NCI-H1048 (cell line): ENCODE measurements around the gene CCDC200.
"Not testable (repeated sequence)": the region's sequence is repeated elsewhere in the genome, so short reads cannot be mapped to it uniquely, and the experiment has no call there.

ENCODE experiments used
- DNase-seq: peaks from one replicate; lab custom pipeline; 2025; lab: John Stamatoyannopoulos, UW

Gene CCDC200

GRCh38 chr17:43216369-43216761 is 12.1 kb downstream of the CCDC200 start:
- no peak for DNase-seq

DNA sequence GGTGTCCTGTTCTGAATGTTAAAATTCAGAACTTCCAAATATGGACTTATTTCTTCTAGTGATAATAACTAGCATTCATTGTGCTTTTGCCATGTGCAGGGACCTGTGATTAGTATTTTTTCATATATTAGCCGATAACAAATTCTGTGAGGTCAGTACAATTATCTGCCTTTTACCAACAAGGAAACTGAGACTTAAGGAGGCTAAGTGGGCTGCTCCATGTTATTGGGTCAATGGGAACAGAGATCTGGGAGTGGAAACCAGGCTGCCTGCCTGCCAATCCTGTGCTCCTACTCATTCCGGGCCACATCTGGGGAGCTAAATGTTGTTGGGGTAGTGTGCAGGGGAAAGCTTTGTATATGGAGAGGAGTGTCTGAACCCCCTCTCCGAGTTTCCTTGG is 13.1 kb downstream of the CCDC200 start:
- no peak for DNase-seq

GRCh38 chr17:43213545-43213944 is 14.9 kb downstream of the CCDC200 start:
- DNase-seq, result no peak

DNA sequence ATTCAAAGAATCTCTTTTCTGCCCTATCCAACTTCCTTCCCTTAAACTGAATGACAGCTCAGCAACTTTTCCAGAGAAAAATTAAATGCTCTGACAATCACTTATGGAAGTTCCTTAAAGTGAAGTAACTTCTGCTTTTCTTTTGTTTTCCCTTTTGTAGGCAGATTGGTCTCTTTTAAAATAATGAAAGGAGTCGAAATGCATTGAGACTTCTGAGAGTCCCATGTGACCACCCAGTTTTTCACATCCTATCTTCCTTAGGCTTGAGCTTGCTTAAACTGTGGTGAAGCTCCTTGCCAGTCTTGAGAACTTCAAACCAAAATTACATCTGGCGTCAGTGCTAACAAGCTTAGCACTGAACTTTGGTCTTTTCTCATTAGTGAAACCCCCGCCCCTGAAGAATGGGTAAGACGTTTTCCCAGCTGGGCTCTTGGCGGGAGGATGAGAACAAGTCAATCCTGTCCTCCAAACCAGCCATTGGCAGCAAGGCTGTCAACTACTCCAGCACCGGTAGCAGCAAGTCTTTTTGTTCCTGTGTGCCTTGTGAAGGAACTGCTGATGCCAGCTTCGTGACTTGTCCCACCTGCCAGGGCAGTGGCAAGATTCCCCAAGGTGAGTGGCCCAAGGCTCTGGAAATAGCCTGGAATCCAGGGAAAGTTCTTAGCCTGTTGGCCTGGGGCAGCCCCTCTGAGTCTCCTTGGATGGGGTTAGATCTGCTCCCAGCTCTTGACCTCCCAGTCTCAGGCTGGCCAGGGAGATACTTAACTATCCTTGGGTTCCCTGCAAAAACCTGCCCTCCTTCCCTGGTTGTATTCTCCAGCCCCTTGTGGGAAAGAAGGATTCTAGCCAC is 15.6 kb downstream of the CCDC200 start:
- DNase-seq, result no peak

DNA sequence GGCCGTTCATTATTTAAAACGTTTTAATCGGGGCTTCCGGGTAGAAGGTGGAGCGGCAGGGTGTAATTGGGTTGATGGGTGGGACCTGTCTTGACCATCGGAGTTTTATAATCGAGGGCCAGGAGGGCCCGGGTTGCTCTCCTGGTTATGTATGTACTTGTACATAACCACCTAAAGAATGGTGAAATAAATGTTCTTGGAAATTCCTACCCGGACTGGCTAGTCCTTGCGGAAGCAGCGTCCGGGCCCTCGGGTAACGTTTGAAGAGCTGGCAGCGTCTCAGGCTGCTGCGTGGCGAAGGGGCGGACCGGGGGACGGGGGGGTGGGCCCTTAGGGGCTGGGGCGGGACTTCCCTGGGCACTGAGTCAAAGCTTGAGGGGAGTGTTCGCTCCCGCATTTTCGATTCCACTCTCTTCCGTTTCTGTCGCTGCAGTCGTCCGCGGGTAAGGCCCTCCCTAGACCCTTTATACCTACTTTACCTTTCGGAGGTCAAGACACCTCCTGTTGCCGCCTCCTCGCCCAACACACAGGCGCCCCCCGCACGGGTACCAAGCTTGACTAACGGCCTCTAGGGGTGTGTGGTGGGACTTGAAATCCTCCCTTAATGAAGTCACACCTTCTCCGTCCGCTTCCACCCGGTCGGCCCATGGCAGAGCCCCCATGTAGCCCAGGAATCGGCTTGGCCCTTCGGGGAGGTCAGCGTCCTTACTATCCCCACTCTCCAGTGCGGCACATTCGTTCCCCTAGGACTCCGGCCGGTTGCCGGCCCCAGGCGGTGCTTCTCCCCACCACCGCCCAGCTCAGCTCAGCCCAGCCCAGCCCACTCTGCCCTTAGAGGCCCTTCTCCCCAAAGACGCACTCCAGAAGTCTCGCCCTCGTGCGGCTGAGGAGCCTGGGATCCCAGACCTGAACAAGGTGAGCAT is 16.7 kb downstream of the CCDC200 start, which contains the start of gene TMEM106A:
TSS of gene TMEM106A (plus strand) at position 396 of the 923 bp plus-strand sequence. CDS start 1,167 bp downstream, outside the sequence.
- no peak for DNase-seq

- no peak for DNase-seq
These were observed 17.3 kb downstream of the CCDC200 start for GRCh38 chr17:43211123-43211479.

DNA sequence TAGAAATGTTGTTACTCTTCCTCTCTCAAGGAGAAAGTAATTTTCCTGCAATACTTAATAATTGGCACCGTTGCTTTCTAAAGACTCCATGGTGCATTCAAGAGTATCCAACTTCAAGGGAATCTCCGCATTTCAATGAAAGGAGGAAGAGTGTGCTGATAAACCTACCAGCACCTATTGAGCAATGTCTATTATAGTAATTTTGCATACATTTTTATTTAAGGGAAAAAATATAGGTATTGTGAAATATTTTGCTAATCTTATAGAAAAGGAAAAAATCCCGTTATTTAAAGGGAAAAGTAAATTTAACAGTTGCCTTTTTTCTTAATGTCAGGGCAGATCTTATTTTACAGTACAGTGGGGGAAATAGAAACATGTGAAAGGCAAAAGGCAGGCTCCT is 17.8 kb downstream of the CCDC200 start:
- no peak for DNase-seq

DNA sequence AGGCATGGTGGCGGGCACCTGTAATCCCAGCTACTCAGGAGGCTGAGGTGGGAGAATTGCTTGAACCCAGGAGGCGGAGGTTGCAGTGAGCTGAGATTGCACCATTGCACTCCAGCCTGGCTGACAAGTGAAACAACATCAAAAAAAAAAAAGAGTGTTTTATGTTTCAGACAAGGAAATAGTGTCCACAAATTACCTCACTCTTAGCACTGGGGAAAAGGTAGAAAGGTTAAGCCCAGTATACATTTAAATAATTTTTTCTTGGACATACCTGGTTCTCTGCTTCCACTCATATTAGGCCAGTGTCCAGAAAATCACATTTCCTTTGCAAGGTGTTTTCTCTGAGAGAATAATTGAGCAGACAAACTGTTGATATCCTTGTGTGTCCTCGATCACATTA is 25.4 kb downstream of the CCDC200 start:
- DNase-seq, result not testable (repeated sequence)

DNA sequence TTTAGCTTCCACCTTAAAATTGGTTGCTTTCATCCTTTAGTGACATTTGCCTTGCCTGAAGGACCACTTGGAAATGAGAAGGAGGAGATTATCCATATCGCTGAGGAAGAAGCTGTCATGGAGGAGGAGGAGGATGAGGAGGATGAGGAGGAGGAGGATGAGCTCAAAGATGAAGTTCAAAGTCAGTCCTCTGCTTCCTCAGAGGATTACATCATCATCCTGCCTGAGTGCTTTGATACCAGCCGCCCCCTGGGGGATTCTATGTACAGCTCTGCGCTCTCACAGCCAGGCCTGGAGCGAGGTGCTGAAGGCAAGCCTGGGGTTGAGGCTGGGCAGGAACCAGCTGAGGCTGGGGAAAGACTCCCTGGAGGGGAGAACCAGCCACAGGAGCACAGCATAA is 28.3 kb downstream of the CCDC200 start:
- no peak for DNase-seq

GRCh38 chr17:43199633-43200032 is 28.8 kb downstream of the CCDC200 start:
- DNase-seq, result no peak

- DNase-seq, result no peak
These were observed 35.2 kb downstream of the CCDC200 start for GRCh38 chr17:43193251-43193650.

GRCh38 chr17:43186656-43187055 is 41.8 kb downstream of the CCDC200 start:
- DNase-seq, result not testable (repeated sequence)

DNA sequence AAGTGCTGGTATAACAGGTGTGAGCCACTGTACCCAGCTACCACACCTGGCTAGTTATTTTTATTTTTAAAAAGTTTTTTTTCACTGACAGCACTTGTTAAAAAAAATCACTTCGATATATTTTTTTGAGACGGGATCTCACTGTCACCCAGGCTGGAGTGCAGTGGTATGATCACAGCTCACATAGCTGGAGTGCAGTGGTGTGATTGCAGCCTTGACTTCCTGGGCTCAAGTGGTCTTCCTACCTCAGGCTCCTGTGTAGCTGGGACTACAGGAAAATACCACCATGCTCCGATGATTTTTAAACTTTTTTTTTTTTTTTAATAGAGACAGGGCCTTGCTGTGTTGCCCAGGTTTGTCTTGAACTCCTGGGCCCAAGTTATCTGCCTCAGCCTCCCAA is 44.5 kb downstream of the CCDC200 start:
- DNase-seq, result no peak

DNA sequence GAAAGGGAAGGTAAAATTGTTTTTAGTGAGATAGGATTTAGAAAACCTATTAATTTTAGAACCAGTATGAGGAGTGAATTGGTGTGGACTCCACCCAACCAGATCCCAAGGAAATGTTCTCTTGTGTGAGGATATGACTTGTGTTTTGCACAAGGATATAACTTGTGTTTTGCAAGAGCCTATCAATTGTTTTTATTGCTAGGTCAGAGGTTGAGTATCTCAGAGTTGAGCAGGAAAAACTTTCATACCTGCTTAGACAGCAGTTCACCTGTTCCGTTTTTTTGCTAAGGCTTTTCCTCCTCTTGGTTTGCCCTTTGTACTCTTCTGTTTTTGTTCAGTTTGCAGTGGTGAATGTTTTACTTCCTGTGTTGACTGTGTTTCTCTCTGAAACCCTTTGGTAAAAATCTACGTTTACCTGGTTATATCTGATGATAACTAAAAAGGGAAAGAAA is 52.3 kb downstream of the CCDC200 start:
- no peak for DNase-seq

DNA sequence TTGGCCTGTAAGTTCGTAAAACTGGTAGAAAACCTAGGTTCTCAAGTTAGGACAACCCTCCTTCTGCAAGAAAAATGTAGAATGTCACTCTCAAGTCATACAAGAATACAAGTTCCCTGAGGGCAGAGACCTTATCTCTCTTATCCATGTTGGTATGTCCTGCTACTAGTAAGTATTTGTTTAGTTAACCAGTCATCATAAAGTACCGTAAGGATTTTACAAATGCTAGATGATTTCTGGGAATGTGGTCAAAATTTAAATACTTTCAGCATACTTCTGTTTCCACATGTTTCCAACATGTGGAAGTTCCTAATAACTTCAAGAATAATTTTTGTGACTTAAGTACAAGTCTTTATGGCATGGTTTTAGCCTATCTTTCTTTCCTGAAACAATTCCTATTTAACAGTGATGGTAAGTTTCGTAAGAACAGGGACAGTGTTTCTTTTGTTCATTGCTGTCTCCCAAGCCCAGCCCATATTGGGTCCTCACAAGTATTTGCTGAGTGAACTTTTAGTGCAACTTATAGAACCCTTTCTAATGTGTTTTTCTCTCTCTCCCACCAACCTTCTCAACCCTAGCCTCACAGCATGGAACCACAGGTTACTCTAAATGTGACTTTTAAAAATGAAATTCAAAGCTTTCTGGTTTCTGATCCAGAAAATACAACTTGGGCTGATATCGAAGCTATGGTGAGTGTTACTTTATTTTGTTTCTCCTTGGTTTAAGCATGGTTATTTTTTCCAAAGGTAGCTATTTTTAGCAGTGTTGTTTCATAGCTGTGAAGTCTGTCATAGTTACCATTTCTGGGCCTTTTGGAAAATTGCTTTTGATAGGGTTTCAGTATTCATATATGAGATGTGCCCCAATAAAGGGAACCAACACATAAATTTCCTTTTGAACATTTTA is 53.0 kb downstream of the CCDC200 start:
- DNase-seq, result no peak

- DNase-seq, result peak; percentile 21
These were observed 56.6 kb downstream of the CCDC200 start for GRCh38 chr17:43171586-43172487.
